Fibroblast of lung (primary cell): ENCODE results near the gene CCDC57. TPM values are rescaled to one million over a fixed set of nuclear protein-coding genes. Genes with fewer than 3 reads are reported as not detected.
"Not testable (repeated sequence)": the region's sequence is repeated elsewhere in the genome, so short reads cannot be mapped to it uniquely, and the experiment has no call there.

Experiments
- DNase-seq, 2 donors: peaks; one replicate each; pipeline versions ENCODE4 v3.0.0 to v3.0.0-alpha.2; 2010; ENCODE audit warnings: low read depth in 2 of 2
- H2AFZ ChIP-seq: 2 replicates; pipeline ENCODE4 v1.5.1; 2012; ENCODE audit warnings: low read length, control low read depth, inconsistent platforms
- H3K27ac ChIP-seq: 2 replicates; pipeline ENCODE4 v1.5.1; 2011; ENCODE audit warnings: low read length, control low read depth; ENCODE audit not compliant: insufficient read depth
- H3K27me3 ChIP-seq: 2 replicates; pipeline ENCODE4 v1.5.1; 2011; ENCODE audit warnings: mild to moderate bottlenecking, low read length; ENCODE audit not compliant: control insufficient read depth, insufficient read depth
- H3K36me3 ChIP-seq: 2 replicates; pipeline ENCODE4 v1.5.1; 2011; ENCODE audit warnings: low read length; ENCODE audit not compliant: control insufficient read depth, insufficient read depth
- H3K4me1 ChIP-seq: 2 replicates; pipeline ENCODE4 v1.5.1; 2011; ENCODE audit warnings: low read length; ENCODE audit not compliant: control insufficient read depth, insufficient read depth; ENCODE audit errors: extremely low read depth
- H3K4me2 ChIP-seq: 2 replicates; pipeline ENCODE4 v1.5.1; 2011; ENCODE audit warnings: low read length, control low read depth; ENCODE audit not compliant: insufficient read depth; ENCODE audit errors: extremely low read depth
- H3K4me3 ChIP-seq, 4 experiments: fragments of 200-600 bp in 1 of 4; sonication (generic) in 1 of 4; replicated peaks in 1 of 4; 2 replicates each; pipeline ENCODE4 v1.5.1; 2011 to 2016; ENCODE audit warnings: low read length in 4 of 4, low read depth in 3 of 4, mild to moderate bottlenecking in 3 of 4, control low read depth in 2 of 4, inconsistent platforms in 1 of 4, mixed read lengths in 1 of 4; ENCODE audit not compliant: insufficient read depth in 1 of 4; ENCODE audit errors: control extremely low read depth in 1 of 4
- H3K79me2 ChIP-seq: 2 replicates; pipeline ENCODE4 v1.5.1; 2012; ENCODE audit warnings: mild to moderate bottlenecking, low read length, inconsistent platforms; ENCODE audit not compliant: control insufficient read depth, insufficient read depth
- H3K9ac ChIP-seq: 2 replicates; pipeline ENCODE4 v1.5.1; 2011; ENCODE audit warnings: mild to moderate bottlenecking, low read length, control low read depth; ENCODE audit not compliant: insufficient read depth
- H3K9me3 ChIP-seq: 2 replicates; pipeline ENCODE4 v1.5.1; 2012; ENCODE audit warnings: low read depth, low read length; ENCODE audit not compliant: control insufficient read depth, insufficient read depth
- H4K20me1 ChIP-seq: 2 replicates; pipeline ENCODE4 v1.5.1; 2011; ENCODE audit warnings: low read length; ENCODE audit not compliant: control insufficient read depth, insufficient read depth; ENCODE audit errors: extremely low read depth
- EZH2 ChIP-seq: IDR thresholded peaks from 2 replicates; pipeline ENCODE4 v1.5.1; 2012; ENCODE audit warnings: low read length, control low read depth, mild to moderate bottlenecking; ENCODE audit errors: missing control alignments
- polyA plus RNA-seq, 2 donors: library from polyadenylated mRNA; depleted of rRNA in 1 of 2; stranded (reverse) in 1 of 2; unstranded in 1 of 2; fragments of >200 nt; gene quantifications; 2 replicates each; pipeline ENCODE4 v1.2.1, GENCODE V29; 2011 to 2012; ENCODE audit warnings: missing spikeins in 1 of 2
- total RNA-seq: library from RNA; depleted of rRNA; stranded (reverse); fragments of >200 nt; gene quantifications from 2 replicates; pipeline ENCODE4 v1.2.1, GENCODE V29; 2014
- TF ChIP-seq, protein P1 (sequence below), 2 donors: IDR thresholded peaks in 1 of 2; conservative IDR thresholded peaks in 1 of 2; 1 replicate in 1 of 2; 2 replicates in 1 of 2; pipeline ENCODE4 v1.5.1; 2011 to 2012; ENCODE audit warnings: low read length in 2 of 2, control low read depth in 1 of 2, inconsistent platforms in 1 of 2, low read depth in 1 of 2, mild to moderate bottlenecking in 1 of 2

CCDC57 gene
- total and polyA plus RNA-seq, 2 donors (not counting 1 experiment from before 2014, with no cell fraction given), result 7.1 to 10.1 TPM

DNA sequence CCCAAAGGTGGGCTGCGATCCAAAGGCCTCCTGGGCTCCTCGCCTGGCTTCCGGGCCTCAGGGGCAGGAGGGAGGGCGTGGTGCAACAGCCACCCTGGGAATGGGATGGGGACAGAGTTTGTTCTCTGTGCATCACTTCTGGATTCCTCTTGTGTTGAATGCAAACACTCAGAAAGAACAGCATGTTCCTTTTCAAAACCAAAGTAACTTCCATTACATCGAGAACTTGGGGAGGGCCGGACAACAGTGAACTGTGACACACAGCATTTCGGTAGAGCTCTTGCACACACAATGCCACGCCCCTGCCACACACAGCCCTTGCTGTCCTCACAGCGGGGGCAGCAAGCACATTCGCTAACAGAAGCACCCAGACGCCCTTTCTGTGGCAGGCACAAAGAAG is 78.5 kb downstream of the CCDC57 start:
- TF ChIP-seq, protein P1, sequence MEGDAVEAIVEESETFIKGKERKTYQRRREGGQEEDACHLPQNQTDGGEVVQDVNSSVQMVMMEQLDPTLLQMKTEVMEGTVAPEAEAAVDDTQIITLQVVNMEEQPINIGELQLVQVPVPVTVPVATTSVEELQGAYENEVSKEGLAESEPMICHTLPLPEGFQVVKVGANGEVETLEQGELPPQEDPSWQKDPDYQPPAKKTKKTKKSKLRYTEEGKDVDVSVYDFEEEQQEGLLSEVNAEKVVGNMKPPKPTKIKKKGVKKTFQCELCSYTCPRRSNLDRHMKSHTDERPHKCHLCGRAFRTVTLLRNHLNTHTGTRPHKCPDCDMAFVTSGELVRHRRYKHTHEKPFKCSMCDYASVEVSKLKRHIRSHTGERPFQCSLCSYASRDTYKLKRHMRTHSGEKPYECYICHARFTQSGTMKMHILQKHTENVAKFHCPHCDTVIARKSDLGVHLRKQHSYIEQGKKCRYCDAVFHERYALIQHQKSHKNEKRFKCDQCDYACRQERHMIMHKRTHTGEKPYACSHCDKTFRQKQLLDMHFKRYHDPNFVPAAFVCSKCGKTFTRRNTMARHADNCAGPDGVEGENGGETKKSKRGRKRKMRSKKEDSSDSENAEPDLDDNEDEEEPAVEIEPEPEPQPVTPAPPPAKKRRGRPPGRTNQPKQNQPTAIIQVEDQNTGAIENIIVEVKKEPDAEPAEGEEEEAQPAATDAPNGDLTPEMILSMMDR (conservative IDR thresholded peaks at IDR 0.05 in 1 of 2, IDR thresholded peaks at IDR 0.05 in 1 of 2; ENCODE audit: low read depth in 1 of 2, low read length in 2 of 2), result no peak
- TF ChIP-seq EZH2, result no peak
- H3K4me1 ChIP-seq, result peaks cover 3% of the 10 kb centered on the region
- peak overlapping the region; percentile 1 for H3K27ac ChIP-seq
- DNase-seq, result peak in 1 of 2 donors; percentile 82
- no peaks in the 10 kb centered on the region for H4K20me1 ChIP-seq
- no peak overlapping the region for H3K9ac ChIP-seq
- H3K79me2 ChIP-seq, result no peaks in the 10 kb centered on the region
- no peak overlapping the region for H2AFZ ChIP-seq
- no peak overlapping the region for H3K4me3 ChIP-seq
- no peaks in the 10 kb centered on the region for H3K9me3 ChIP-seq
- no peaks in the 10 kb centered on the region for H3K36me3 ChIP-seq
- H3K4me2 ChIP-seq, result no peak overlapping the region
- no peaks in the 10 kb centered on the region for H3K27me3 ChIP-seq

DNA sequence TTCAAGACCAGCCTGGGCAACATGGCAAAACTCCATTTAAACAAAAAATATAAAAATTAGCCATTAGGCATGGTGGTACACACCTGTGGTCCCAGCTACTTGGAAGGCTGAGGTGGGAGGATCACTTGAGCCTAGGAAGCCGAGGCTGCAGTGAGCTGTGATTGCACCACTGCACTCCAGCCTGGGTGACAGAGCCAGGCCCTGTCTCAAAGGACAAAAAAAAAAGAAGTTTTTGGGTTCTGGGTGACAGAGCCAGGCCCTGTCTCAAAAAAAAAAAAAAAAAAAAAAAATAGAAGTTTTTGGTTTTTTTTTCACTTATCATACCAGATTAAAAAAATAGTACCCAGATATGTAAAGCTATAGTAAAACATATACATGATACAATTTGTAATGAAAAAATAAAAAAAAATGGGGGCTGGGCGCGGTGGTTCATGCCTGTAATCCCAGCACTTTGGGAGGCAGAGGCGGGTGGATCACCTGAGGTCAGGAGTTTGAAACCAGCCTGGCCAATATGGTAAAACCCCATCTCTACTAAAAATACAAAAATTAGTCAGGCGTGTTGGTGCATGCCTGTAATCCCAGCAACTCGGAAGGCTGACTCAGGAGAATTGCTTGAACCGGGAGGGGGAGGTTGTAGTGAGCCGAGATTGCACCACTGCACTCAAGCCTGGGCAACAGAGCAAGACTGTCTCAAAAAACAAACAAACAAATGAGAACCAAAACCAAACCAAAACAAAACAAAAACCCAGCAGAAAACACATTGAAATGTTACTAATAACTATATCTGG is 79.3 kb downstream of the CCDC57 start:
- not testable (repeated sequence) for H3K4me2 ChIP-seq, H3K79me2 ChIP-seq, H3K36me3 ChIP-seq, H3K9me3 ChIP-seq, H3K9ac ChIP-seq, H3K4me1 ChIP-seq, H3K27me3 ChIP-seq, H3K4me3 ChIP-seq, H2AFZ ChIP-seq, H4K20me1 ChIP-seq
- peak overlapping the region; percentile 1 for H3K27ac ChIP-seq
- peak; percentile 65 to 84 for DNase-seq

DNA sequence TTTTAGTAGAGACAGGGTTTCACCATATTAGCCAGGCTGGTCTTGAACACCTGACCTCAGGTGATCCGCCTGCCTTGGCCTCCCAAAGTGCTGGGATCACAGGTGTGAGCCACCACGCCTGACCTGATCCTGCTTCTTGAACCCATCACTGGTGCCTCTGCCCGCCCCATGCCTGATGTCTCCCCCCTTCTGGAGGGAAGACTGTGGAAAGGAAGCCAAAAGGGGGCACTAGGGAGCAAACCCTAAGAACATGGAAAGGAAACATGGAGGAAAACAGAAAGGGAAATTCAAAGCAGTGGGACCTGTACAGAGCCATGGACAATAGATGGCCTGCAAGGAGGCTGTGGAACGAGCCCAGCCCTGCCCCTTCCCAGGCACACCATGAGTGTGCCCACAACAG is 83.5 kb downstream of the CCDC57 start:
- Histone ChIP-seq H3K79me2 (no peaks in the 10 kb centered on the region), H3K4me3 (no peak overlapping the region), H3K27ac (no peak overlapping the region), H3K36me3 (no peaks in the 10 kb centered on the region), H3K9me3 (no peaks in the 10 kb centered on the region), H3K4me1 (peaks cover 3% of the 10 kb centered on the region), H3K27me3 (no peaks in the 10 kb centered on the region), H4K20me1 (no peaks in the 10 kb centered on the region), H2AFZ (no peak overlapping the region), H3K9ac (no peak overlapping the region), H3K4me2 (no peak overlapping the region)
- TF ChIP-seq, protein P1 (conservative IDR thresholded peaks at IDR 0.05 in 1 of 2, IDR thresholded peaks at IDR 0.05 in 1 of 2; ENCODE audit: low read depth in 1 of 2, low read length in 2 of 2), result peak in 1 of 2 donors; percentile 18
- TF ChIP-seq EZH2, result no peak
- no peak for DNase-seq
